IPS DF 6.9 (cell line): ENCODE measurements around the gene SELENBP1.
"Not testable (repeated sequence)": the region's sequence is repeated elsewhere in the genome, so short reads cannot be mapped to it uniquely, and the experiment has no call there.

Source experiments
- DNase-seq: peaks from one replicate; pipeline ENCODE4 v3.0.0-alpha.2; 2013; ENCODE audit warnings: low read depth, low spot score
- H3K27ac ChIP-seq: one replicate; pipeline ENCODE4 v1.5.1; 2013; ENCODE audit warnings: low read length, control low read depth
- H3K27me3 ChIP-seq: 2 replicates; pipeline ENCODE4 v1.6.1; 2013; ENCODE audit warnings: mild to moderate bottlenecking, low read length; ENCODE audit not compliant: control insufficient read depth, insufficient read depth
- H3K36me3 ChIP-seq: 2 replicates; pipeline ENCODE4 v1.6.1; 2013; ENCODE audit warnings: low read length; ENCODE audit not compliant: control insufficient read depth, insufficient read depth
- H3K4me1 ChIP-seq: 2 replicates; pipeline ENCODE4 v1.6.1; 2013; ENCODE audit warnings: low read length; ENCODE audit not compliant: control insufficient read depth, insufficient read depth
- H3K4me3 ChIP-seq: 2 replicates; pipeline ENCODE4 v1.5.1; 2013; ENCODE audit warnings: mild to moderate bottlenecking, low read length
- H3K9me3 ChIP-seq: 2 replicates; pipeline ENCODE4 v1.6.1; 2013; ENCODE audit warnings: low read length, inconsistent platforms; ENCODE audit not compliant: control insufficient read depth, insufficient read depth
- WGBS: extraction: QIAGEN DNeasy Blood & Tissue Kit; methylation state at CpG from one replicate; pipeline ENCODE4 v1.1.7; 2013; ENCODE audit warnings: mixed read lengths, missing lambda C conversion rate; ENCODE audit not compliant: insufficient read length, insufficient coverage; 5-methylcytosine and 5-hydroxymethylcytosine counted together

The SELENBP1 gene

DNA sequence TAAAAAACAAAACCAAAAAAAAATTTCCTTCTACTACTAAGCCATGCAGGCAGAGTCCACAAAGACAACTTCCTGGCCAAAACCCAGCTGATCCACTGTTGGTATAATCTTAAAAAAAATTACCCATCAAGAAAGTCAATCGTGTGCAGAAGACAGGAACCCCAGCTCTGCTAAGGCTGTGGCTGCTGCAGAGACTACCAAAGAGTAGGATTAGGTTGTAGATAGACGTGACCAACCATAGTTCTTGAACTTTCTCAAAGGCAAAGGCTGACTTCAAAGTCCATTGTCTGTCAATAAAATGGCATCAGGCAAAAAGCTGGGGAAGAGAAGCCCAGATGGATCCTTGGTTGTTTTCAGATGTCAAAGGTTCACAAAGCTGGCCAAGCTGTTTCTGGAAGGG, 30.3 kb upstream of the SELENBP1 start:
- no peaks in the 10 kb centered on the region for H3K4me1 ChIP-seq
- peaks cover 23% of the 10 kb centered on the region for H3K36me3 ChIP-seq
- no peaks in the 10 kb centered on the region for H3K9me3 ChIP-seq
- H3K4me3 ChIP-seq = no peak overlapping the region
- no CpG with 5 or more reads among the region's 2 CpGs for WGBS
- no peak for DNase-seq
- H3K27me3 ChIP-seq = no peaks in the 10 kb centered on the region
- H3K27ac ChIP-seq = no peak overlapping the region

DNA sequence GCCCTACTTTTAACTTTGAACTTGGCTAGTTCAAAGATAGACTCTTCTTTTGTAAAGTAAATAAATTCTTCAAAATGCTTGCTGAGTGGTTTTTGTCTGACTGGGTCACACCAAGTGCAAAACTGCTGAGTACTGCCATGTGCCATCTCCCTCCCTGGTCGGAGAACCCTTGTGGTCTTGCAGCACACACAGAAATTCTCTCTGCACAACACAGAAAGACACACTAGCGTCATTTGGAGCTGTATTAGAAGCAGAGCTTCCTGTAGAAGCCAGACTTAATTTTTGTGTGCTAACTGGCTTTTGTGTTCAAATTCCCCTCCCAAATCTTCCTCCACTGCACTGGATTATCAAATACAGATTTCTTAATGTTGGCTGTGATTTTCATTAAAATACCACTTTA, 29.4 kb upstream of the SELENBP1 start:
- Histone ChIP-seq H3K27me3 (no peaks in the 10 kb centered on the region), H3K27ac (no peak overlapping the region), H3K4me3 (no peak overlapping the region), H3K9me3 (no peaks in the 10 kb centered on the region), H3K4me1 (no peaks in the 10 kb centered on the region), H3K36me3 (peaks cover 23% of the 10 kb centered on the region)
- DNase-seq = no peak
- WGBS = no CpG with 5 or more reads among the region's 2 CpGs

DNA sequence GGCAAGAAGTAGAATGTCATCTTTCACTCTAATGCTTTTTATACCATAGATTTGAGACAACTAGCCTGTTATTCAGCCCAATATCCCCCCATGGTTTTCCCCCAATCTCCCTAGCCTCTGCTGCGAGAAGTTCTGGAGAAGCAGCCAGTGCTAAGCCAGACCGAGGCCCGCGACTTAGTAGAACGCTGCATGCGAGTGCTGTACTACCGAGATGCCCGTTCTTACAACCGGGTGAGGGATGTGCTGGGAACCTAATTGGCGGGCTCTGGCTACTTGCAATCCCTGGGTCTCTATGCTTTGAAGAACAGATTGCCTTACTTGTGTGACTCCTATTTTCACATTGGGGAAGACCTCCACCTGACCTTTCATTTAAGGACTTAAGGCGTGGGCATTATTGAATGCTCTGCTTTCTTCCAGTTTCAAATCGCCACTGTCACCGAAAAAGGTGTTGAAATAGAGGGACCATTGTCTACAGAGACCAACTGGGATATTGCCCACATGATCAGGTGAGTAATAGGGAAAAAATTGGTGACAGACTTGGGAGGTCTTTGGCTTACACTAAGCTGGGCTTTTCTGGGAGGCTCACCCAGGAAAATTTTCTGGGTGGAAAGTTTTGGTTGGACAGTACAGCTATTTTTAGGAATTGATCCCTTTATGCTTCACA, 28.8 kb upstream of the SELENBP1 start:
- Histone ChIP-seq H3K4me3 (no peak overlapping the region), H3K27me3 (no peaks in the 10 kb centered on the region), H3K36me3 (peaks cover 19% of the 10 kb centered on the region), H3K9me3 (no peaks in the 10 kb centered on the region), H3K4me1 (no peaks in the 10 kb centered on the region), H3K27ac (no peak overlapping the region)
- WGBS = no CpG with 5 or more reads among the region's 13 CpGs
- DNase-seq = no peak

DNA sequence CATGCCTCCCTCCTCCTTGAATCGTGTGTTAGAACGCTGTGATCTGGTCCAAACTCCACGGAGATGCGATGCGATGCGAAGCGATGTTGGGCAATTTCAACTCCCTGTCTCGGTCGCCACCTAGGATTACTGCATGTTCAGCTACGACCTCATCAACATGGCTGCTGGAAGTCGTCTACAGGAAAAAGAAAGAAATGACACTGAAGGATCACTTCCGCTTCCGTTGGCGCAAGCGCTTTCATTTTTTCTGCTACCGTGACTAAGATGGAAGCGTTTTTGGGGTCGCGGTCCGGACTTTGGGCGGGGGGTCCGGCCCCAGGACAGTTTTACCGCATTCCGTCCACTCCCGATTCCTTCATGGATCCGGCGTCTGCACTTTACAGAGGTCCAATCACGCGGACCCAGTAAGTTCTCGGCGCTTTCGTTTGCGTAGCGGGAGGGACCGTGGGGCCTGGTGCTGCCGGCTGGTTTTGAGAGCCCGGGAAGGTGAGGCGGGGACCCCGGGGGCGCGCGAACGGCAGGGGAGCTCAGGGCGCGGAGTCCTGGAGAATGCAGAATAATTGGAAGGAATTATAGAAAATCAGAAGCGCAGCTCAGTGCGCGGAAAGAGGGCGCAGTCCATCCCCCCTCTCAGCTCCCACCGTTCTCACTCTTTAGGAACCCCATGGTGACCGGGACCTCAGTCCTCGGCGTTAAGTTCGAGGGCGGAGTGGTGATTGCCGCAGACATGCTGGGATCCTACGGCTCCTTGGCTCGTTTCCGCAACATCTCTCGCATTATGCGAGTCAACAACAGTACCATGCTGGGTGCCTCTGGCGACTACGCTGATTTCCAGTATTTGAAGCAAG, 27.0 kb upstream of the SELENBP1 start, which contains the start of gene PSMB4:
TSS of gene PSMB4 (plus strand) at position 250 of the 848 bp plus-strand sequence. CDS start at position 265, 15 bp downstream.
- H3K27ac ChIP-seq = no peak within 1 kb of the TSS
- H3K9me3 ChIP-seq = no peaks in the 10 kb centered on the region
- peaks cover 7% of the 10 kb centered on the region; the same call in 1 of the 2 replicates for H3K36me3 ChIP-seq
- H3K27me3 ChIP-seq = no peaks in the 10 kb centered on the region
- no peaks in the 10 kb centered on the region for H3K4me1 ChIP-seq
- no CpG with 5 or more reads among the region's 63 CpGs for WGBS
- peak within 1 kb of the TSS; percentile 93 for H3K4me3 ChIP-seq
- DNase-seq = peak; percentile 79

DNA sequence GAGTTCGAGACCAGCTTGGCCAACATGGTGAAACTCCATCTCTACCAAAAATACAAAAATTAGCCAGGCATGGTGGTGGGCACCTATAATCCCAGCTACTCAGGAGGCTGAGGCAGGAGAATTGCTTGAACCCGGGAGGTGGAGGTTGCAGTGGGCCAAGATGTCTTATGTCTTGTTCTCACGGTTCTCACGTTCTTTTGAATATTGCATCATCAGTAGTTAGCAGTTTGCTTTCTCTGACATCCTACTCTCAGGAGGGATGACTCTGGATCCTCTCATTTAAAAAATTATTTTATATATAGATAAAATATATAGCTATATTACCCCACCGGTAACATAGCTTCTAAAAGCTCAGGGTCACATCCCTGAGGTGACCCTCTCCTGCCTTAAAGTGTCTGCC, 23.8 kb upstream of the SELENBP1 start:
- not testable (repeated sequence) for H3K4me3 ChIP-seq, DNase-seq, H3K27ac ChIP-seq, H3K9me3 ChIP-seq, H3K27me3 ChIP-seq, H3K36me3 ChIP-seq, H3K4me1 ChIP-seq
- WGBS = no CpG with 5 or more reads among the region's 5 CpGs

DNA sequence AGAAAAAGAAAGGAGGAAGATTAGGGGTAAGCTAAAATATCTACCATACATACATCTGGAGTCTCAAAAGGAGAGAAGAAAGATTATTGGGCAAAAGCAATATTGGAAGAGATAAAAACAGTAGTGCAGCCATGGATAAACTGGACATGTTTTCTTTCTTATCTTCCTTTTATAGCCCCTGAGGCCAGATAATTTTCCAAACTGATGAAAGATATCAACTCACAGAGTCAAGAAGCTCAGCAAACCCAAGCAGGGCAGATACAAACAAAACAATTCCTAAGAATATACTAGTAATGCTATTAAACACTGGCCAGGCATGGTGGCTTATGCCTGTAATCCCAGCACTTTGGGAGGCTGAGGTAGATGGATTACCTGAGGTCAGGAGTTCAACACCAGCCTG, 21.1 kb upstream of the SELENBP1 start:
- H3K9me3 ChIP-seq = no peaks in the 10 kb centered on the region
- no peak overlapping the region for H3K4me3 ChIP-seq
- no peak for DNase-seq
- no peaks in the 10 kb centered on the region for H3K4me1 ChIP-seq
- no peak overlapping the region for H3K27ac ChIP-seq
- H3K36me3 ChIP-seq = no peaks in the 10 kb centered on the region
- no peaks in the 10 kb centered on the region for H3K27me3 ChIP-seq

DNA sequence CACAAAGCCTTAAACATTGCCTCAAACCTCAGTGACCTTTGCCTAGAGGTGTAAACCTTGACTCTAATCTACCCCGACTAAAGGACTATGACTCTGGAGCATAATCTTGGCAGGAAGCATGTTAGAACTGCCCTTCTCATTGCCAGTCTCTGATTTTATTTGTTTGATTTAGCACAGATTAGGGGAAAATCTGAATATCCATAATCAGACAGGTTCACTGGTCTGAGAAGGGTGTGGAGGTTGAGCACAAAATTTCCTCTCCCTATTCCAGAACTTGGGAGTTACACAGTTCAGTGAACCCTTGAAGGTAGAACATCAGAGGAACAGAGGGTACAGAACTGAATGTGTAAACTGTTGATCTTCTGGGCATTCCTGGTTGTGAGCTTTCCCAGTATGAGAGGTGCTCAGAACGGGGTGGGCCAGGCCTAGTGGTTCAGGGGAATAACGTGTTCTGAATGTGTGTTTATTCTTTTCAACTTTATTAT, 18.6 kb upstream of the SELENBP1 start:
- H3K27me3 ChIP-seq = no peaks in the 10 kb centered on the region
- no peak for DNase-seq
- H3K4me1 ChIP-seq = no peaks in the 10 kb centered on the region
- no peak overlapping the region for H3K27ac ChIP-seq
- no peaks in the 10 kb centered on the region for H3K9me3 ChIP-seq
- WGBS = no CpG with 5 or more reads among the region's 3 CpGs
- no peak overlapping the region for H3K4me3 ChIP-seq
- no peaks in the 10 kb centered on the region for H3K36me3 ChIP-seq

DNA sequence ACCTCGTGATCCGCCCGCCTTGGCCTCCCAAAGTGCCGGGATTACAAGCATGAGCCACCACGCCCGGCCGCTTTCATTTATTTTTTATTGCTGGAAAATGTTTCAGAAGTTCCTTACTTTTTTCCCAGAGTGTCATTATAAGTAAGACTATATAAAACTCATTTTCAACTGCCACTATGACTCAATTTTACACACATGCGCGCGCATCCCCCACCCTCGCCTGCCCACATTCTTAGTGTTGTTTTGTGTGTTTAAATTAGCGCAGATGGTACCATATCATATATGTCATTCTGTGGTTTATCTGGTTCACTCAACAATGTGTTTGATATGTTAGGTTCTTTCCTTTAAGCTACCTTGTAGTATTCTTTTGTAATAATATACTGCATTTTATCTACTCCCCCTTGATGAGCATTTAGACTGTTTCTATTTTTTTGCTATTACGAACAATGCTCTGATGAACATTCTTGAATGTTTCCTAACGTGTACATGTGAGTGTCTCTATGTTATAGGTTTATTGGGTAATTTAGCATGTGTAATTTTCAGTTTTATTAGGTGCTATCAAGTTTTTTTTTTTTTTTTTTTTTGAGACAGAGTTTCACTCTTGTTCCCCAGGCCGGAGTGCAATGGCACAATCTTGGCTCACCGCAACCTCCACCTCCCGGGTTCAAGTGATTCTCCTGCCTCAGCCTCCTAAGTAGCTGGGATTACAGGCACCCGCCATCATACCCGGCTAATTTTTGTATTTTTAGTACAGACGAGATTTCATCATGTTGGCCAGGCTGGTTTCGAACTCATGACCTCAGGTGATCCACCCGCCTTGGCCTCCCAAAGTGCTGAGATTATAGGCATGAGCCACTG, 17.9 kb upstream of the SELENBP1 start:
- H3K36me3 ChIP-seq, DNase-seq, H3K4me1 ChIP-seq, H3K4me3 ChIP-seq, H3K9me3 ChIP-seq, H3K27ac ChIP-seq, H3K27me3 ChIP-seq: not testable (repeated sequence)
- WGBS = no CpG with 5 or more reads among the region's 22 CpGs

DNA sequence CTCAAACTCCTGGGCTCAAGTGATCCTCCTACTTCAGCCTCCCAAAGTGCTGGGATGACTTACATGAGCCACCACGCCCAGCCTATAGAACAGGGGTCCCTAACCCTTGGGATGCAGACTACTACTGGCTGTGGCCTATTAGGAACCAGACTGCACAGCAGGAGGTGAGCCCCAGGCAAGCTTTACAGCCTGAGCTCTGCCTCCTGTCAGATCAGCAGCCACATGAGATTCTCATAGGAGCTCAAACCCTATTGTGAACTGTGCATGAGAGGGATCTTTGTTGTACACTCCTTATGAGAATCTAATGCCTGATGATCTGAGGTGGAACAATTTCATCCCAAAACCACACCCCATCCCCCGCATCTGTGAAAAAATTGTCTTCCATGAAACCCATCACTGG, 13.5 kb upstream of the SELENBP1 start:
- Histone ChIP-seq H3K27ac (no peak overlapping the region), H3K36me3 (no peaks in the 10 kb centered on the region), H3K27me3 (no peaks in the 10 kb centered on the region), H3K4me3 (no peak overlapping the region), H3K4me1 (no peaks in the 10 kb centered on the region), H3K9me3 (no peaks in the 10 kb centered on the region)
- DNase-seq = no peak
- no CpG with 5 or more reads among the region's 2 CpGs for WGBS

DNA sequence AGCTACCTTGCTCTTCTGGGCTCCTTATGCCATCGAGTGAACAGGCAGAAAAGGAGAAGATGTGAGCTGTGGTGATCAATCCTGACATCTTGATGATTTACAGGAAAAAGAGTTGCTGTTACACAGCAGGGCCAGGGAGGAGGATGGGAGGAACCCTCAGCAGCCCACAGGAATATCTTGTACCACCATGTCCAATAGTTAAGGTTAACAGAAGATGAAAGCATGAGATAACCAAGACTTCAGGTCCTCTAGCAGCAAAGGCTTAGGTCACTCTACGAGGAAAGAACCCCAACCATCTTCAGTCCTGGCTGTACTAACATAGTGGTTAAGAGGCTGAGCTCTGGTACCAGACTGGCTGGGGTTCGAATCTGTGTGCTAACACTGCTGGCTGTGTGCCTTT, 12.1 kb upstream of the SELENBP1 start:
- Histone ChIP-seq H3K36me3 (no peaks in the 10 kb centered on the region), H3K9me3 (no peaks in the 10 kb centered on the region), H3K27ac (no peak overlapping the region), H3K27me3 (no peaks in the 10 kb centered on the region), H3K4me1 (no peaks in the 10 kb centered on the region), H3K4me3 (no peak overlapping the region)
- no peak for DNase-seq
- whole genome bisulfite sequencing = no CpG with 5 or more reads among the region's 3 CpGs
